ENCODE measurements around the gene FASTKD3.

The FASTKD3 gene

DNA sequence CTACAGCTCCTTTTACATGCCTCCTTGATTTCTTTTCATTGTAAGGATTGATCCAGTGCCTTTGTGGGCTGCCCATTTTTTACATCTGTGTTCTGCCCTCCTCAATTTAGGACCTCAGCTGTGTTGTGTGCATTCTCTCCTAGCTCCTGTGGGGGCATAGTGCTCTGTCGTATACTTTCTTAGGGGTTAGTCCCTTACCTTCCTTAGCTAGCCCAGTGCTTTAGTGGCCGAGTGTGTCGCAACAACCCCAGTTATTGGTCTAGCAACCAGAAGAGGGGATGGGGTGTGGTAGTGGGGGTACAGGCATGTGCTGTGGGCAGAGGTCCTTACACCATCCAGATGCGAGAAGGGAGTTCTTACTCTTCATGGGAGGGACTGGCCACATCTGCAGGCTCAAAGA lies 12.3 kb upstream of the FASTKD3 start:
- no peak for DNase-seq

- no peak for DNase-seq
These were observed 9.6 kb upstream of the FASTKD3 start for GRCh38 chr5:7878381-7878873.

DNA sequence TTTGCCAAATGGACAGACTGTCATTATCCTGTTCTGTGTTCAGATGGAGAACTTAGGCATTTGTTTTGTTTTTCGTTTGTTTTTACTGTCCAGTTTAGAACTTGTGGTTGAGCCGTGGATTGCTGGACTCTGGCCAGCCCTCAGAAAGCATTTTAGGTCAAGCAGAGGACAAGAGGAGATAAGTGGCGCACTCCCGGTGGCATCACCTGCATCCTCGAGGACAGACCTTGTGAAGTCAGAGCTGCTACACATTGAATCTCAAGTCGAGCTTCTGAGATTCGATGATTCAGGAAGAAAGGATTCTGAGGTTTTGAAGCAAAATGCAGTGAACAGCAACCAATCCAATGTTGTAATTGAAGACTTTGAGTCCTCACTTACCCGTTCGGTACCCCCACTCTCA lies 9.0 kb upstream of the FASTKD3 start:
- no peak for DNase-seq

- peak in 1 of 2 experiments; percentile 45 for DNase-seq
These were observed 8.0 kb upstream of the FASTKD3 start for GRCh38 chr5:7876867-7877266.

DNA sequence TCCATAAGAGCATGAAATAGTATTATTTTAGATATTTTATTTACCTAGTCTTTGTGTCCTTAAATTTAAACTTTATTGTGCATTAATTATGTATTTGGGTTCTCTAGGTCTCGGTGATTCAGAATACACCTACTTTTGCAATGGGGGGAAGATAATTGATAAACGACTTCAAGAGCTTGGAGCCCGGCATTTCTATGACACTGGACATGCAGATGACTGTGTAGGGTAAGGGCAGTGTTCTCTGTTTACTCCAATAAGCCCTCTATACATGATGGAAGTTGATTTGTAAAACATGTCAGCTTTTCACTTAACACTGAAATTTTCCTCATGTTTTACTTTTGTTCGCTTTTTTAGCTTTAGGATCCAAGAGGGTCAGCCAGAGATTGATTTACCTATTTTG lies 6.3 kb upstream of the FASTKD3 start:
- no peak for DNase-seq

- DNase-seq, result no peak
These were observed 5.8 kb upstream of the FASTKD3 start for GRCh38 chr5:7874639-7875038.

GRCh38 chr5:7873216-7873615 lies 4.4 kb upstream of the FASTKD3 start:
- DNase-seq, result peak; percentile 56 to 68

DNA sequence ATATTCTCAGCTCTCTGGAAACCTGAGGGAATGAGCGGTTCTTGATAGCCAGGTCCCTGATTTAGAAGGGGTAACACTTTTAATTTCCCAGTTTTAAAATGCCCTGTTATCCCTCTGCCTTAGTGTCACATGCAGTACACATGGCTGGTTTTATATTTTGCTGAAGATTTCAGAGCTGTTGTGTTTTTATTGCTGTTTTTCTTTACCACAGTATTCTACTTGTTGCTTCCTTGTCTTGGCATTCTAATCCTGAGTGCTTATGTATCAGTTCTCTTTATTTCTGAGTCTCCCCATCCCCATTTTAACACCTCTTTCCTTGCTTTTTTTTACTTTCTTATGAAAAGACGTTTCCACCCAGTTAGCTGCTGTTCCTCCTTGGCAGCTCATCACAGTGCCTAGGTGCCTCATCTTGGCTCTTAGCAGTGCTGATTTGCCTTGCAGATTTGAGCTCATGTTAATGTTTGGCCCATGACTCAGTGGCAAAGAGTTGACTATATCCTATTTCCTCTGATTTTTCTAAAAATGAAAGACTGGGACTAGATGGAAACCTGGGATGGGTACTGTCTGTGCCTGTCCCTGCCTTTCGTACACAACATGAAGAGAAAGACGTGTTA lies 3.8 kb upstream of the FASTKD3 start:
- DNase-seq, result no peak

- DNase-seq, result no peak
These were observed 2.8 kb upstream of the FASTKD3 start for GRCh38 chr5:7871653-7872052.

GRCh38 chr5:7869474-7870136 lies 774 bp upstream of the FASTKD3 start:
- peak; percentile 37 to 47 for DNase-seq

GRCh38 chr5:7868427-7868772 lies 431 bp downstream of the FASTKD3 start:
- DNase-seq, result no peak

DNA sequence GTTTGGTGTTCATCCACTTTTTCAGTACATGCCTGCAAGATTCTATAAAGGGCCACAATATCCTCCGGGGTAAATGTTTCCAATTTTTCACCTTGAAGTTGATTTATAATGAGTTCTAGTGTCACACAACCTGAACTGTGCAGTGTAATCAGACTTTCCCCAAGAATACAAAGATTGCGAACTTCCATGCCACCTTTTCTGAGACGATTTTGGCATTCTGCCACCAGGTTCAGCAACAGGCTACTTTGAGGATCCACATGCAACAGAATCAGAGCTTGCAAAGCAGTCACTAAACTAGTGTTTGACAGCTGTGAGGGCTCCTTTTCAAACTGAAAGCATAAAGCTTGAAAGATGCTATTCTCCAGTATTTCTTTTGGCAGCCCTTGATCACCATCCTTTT lies 1.6 kb downstream of the FASTKD3 start:
- DNase-seq, result no peak

DNA sequence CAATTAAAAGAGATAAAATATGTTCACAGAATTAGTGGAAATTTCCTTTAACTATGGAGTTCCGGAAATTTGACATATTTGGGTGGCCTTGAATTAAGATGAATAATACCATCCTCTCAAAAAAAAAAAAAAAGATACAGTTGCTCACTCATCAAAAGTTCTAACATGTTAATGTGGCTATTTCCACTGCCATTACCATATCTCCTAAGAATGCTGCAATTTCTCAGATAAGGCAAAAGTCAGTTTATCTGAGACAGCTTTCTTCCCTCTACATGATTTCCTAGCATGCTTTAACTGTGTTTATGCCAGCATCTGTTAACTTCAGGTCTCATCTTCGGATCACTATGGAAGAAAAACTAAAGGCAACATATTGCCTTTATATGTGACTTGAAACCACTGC lies 2.6 kb downstream of the FASTKD3 start:
- DNase-seq, result no peak

DNA sequence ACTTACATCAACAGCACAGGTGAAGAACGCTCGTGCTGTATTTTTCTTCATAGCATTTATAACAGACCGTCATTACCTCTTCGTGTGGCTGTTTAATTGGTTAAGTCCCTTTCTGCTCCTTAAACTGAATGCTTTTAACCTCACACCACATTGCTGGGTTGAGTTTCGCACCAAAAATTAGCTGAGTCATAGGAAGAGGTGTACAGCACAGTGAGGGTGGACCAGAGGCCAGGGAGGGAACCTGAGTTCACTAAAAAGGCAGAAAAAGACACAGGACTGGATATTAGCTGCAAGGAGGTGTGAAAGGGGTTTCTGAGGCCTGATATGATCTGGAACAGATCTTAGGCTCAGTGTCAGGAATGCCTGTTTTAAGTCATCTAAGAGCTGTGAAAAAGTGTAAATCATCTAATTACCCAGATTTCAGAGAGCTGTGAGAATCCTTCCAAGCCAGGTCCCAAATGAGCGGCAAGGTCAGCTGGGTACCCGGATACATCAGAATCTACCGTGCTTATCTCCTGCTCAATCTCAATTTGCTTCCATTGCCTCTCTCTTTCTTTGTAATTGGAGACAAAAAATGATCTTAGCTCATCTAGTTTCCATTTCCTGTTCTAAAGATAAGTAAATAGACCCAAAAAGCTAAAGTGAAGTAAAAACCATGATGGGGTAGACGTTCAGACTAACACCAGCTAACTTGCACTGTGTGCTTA lies 10.8 kb downstream of the FASTKD3 start:
- DNase-seq, result no peak

GRCh38 chr5:7857361-7857760 lies 11.5 kb downstream of the FASTKD3 start:
- DNase-seq, result no peak

- DNase-seq, result peak in 1 of 2 experiments; percentile 32
These were observed 12.0 kb downstream of the FASTKD3 start for GRCh38 chr5:7856855-7857254.

DNA sequence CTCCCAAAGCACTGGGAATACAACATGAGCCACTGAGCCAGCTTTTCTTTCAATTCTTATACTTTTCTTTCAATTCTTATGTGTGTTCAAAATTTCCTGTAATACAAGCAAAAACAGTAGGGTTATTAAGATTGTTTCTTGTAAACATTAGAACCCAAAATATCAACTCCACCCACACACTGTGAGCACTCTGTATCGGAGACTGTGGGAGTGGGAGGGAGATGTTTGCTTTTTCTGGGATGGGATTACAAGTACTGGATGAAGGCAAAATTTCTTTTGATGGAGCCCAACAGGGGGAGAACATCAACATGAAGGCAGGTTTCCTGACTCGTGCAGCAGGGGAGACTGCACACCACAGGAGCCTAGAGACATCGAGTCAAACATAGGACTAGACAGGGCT lies 13.2 kb downstream of the FASTKD3 start:
- DNase-seq, result no peak

- no peak for DNase-seq
These were observed 15.8 kb downstream of the FASTKD3 start for GRCh38 chr5:7852988-7853387.

GRCh38 chr5:7852542-7852941 lies 16.3 kb downstream of the FASTKD3 start:
- DNase-seq, result no peak

DNA sequence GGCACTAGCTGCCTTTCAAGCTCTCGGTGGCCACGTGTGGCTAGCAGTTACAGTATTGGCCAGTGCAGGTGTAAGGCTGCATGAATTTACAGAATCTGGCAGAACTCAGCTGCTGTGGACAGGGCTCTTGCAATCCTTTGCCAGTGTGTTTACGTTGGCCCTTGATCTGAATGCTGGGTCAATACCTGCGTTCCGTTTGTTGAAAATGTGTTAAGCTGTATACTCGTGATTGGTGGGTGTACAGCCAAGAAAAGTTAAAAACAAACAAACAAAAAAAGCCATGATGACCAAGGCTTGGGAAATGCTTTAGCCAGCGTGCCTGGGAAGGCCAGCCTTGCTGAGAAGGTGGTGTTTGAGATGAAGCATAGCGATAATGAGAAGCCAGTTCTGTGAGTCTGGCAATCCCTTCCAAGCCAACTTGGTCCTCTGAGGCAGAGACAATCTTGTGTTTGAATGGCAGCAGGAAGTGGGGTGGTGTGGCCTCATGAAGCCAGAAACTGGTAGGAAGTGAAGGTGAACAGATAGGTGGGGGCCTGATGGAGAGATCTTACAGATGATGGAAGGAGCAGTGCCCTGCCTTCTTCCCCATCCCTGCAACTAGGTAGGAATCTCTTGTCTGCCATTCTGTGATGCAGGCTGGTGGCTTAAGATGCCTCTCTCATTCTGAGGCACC lies 17.1 kb downstream of the FASTKD3 start:
- no peak for DNase-seq

GRCh38 chr5:7851240-7851592 lies 17.6 kb downstream of the FASTKD3 start:
- no peak for DNase-seq

DNA sequence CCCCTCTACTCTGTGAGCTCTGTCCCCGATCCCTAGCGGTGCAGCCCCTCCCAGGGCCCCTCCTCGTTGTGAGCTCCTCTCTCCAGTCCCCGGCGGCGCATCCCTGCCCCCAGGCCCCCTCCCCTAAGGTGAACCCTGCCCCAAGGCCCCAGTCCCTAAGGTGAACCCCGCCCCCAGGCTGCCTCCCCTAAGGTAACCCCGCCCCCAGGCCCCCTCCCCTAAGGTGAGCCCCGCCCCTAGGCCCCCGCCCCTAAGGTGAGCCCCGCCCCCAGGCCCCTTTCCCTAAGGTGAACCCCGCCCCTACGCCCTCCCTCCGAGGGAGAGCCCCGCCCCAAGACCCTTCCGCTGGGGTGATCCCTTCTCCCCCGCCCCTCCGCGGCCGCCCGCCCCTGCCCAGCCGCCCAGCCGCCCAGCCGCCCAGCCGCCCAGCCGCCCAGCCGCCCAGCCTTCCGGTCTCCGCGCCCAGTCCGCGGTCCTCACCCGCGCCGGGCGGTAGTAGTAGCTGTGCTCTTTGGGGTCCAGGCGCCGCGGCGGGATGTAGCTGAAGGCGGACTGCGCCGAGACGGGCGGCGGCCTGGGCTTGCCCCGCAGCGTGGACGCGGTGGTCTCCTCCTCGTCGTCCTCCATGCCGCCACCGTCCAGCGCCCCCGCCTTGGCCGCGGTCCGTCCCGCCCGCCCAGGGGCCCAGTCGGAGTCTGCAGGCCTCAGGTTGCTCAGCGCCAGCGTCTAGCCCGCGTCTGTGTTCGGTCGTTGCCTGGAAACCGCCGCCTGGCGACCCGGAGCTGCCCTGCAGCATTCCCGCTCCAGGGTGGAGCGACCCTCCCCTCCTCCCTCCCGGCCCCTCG lies 18.2 kb downstream of the FASTKD3 start, which contains the start of gene CFAP90:
TSS of gene CFAP90 (minus strand) at position 739 of the 845 bp plus-strand sequence. CDS start at position 627, 112 bp downstream.
- peak; percentile 8 to 11 for DNase-seq

Data from activated CD4-positive, alpha-beta T cell treated with anti-CD3 and anti-CD28 coated beads, Interleukin-2, amount 50 U/mL, for 48 hours (primary cell).